Ishikawa (cell line): ENCODE measurements around the gene KIAA1217.

Experiments
- CEBPB ChIP-seq: IDR thresholded peaks from 2 replicates; pipeline ENCODE4 v1.6.1; 2012
- CREB1 ChIP-seq: IDR thresholded peaks from 2 replicates; pipeline ENCODE4 v1.6.1; 2012; ENCODE audit warnings: low read depth
- EGR1 ChIP-seq: IDR thresholded peaks from 2 replicates; pipeline ENCODE4 v1.6.1; 2012
- EP300 ChIP-seq: IDR thresholded peaks from 2 replicates; pipeline ENCODE4 v1.6.1; 2012; ENCODE audit warnings: borderline replicate concordance
- FOXM1 ChIP-seq: IDR thresholded peaks from 2 replicates; pipeline ENCODE4 v1.6.1; 2012; ENCODE audit warnings: low read depth, borderline replicate concordance
- NFIC ChIP-seq: IDR thresholded peaks from 2 replicates; pipeline ENCODE4 v1.6.1; 2012
- RAD21 ChIP-seq: IDR thresholded peaks from 2 replicates; pipeline ENCODE4 v1.6.1; 2012; ENCODE audit warnings: low read depth
- REST ChIP-seq: IDR thresholded peaks from 2 replicates; pipeline ENCODE4 v1.6.1; 2012; ENCODE audit warnings: low read depth, mild to moderate bottlenecking
- TAF1 ChIP-seq: IDR thresholded peaks from 2 replicates; pipeline ENCODE4 v1.6.1; 2012; ENCODE audit warnings: low read depth, mild to moderate bottlenecking
- TCF12 ChIP-seq: IDR thresholded peaks from 2 replicates; pipeline ENCODE4 v1.6.1; 2012; ENCODE audit warnings: low read depth
- TEAD4 ChIP-seq: IDR thresholded peaks from 2 replicates; pipeline ENCODE4 v1.6.1; 2012
- USF1 ChIP-seq: IDR thresholded peaks from 2 replicates; pipeline ENCODE4 v1.6.1; 2012
- YY1 ChIP-seq: IDR thresholded peaks from 2 replicates; pipeline ENCODE4 v1.6.1; 2012; ENCODE audit warnings: low read depth
- ZBTB7A ChIP-seq: IDR thresholded peaks from 2 replicates; pipeline ENCODE4 v1.6.1; 2012; ENCODE audit warnings: low read depth
- TF ChIP-seq, protein P1 (sequence below): IDR thresholded peaks from 2 replicates; pipeline ENCODE4 v1.6.1; 2012

KIAA1217 gene

GRCh38 chr10:24434961-24435360, 226.0 kb downstream of the KIAA1217 start:
- TF ChIP-seq TAF1 (no peak), REST (no peak), CEBPB (no peak), FOXM1 (no peak), TCF12 (no peak), YY1 (no peak), RAD21 (no peak), EP300 (no peak), USF1 (no peak), CREB1 (no peak), EGR1 (no peak), ZBTB7A (no peak), TEAD4 (no peak), NFIC (no peak)
- TF ChIP-seq, protein P1, sequence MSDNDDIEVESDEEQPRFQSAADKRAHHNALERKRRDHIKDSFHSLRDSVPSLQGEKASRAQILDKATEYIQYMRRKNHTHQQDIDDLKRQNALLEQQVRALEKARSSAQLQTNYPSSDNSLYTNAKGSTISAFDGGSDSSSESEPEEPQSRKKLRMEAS = no peak

GRCh38 chr10:24435374-24435773, 226.4 kb downstream of the KIAA1217 start:
- TF ChIP-seq RAD21 (no peak), TCF12 (no peak), FOXM1 (no peak), CEBPB (no peak), TAF1 (no peak), CREB1 (no peak), NFIC (no peak), ZBTB7A (no peak), TEAD4 (no peak), REST (no peak), EGR1 (no peak), USF1 (no peak), EP300 (no peak), YY1 (no peak)
- TF ChIP-seq, protein P1 = no peak

GRCh38 chr10:24437302-24437701, 228.4 kb downstream of the KIAA1217 start:
- no peak for TF ChIP-seq EP300
- TF ChIP-seq TEAD4 = no peak
- no peak for TF ChIP-seq CREB1
- TF ChIP-seq NFIC = no peak
- no peak for TF ChIP-seq ZBTB7A
- no peak for TF ChIP-seq EGR1
- no peak for TF ChIP-seq REST
- no peak for TF ChIP-seq YY1
- TF ChIP-seq, protein P1 = no peak
- TF ChIP-seq TAF1 = no peak
- TF ChIP-seq USF1 = no peak
- TF ChIP-seq CEBPB = no peak
- no peak for TF ChIP-seq FOXM1
- TF ChIP-seq RAD21 = no peak
- TF ChIP-seq TCF12 = no peak

GRCh38 chr10:24438800-24439199, 229.9 kb downstream of the KIAA1217 start:
- TF ChIP-seq FOXM1 = no peak
- no peak for TF ChIP-seq ZBTB7A
- no peak for TF ChIP-seq USF1
- TF ChIP-seq TAF1 = no peak
